ENCODE data around the gene PDGFD.

Gene PDGFD

DNA sequence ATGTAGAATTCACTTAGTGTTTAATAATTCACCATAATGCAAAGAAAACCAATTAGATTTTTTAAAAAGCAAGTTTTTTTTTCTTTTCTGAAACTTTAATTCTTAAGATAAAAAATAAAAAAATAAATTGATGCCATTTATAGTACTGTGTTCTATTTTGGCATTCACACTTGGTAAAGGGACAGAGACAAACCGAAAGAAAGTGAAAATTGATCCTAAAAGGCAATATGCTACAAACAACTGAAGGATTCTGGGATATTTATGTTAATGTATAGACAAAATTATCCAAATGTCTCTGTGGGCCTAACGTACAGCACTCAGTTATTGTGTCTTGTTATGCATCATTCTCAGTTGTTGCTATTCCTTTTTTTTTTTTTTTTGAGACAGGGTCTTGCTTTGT, 169.4 kb downstream of the PDGFD start:
- no peak for DNase-seq

DNA sequence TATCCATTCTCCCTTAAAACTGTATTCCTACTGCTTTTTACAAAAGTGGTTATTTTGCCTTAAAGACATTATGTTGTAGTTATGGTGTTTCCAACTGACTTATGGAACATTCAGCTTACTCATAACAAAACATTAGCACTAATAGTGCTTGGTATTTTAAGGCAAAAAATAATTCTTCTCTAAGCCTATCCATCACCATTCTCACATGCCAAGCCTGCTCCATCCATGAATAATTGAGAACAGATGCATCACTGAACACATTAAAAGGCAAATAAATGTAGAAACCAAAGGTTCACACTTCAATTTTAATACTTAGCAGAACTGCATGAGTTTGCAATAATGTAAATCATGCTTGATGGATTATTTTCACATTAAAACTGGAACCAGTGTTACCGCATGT, 169.9 kb downstream of the PDGFD start:
- DNase-seq = no peak

DNA sequence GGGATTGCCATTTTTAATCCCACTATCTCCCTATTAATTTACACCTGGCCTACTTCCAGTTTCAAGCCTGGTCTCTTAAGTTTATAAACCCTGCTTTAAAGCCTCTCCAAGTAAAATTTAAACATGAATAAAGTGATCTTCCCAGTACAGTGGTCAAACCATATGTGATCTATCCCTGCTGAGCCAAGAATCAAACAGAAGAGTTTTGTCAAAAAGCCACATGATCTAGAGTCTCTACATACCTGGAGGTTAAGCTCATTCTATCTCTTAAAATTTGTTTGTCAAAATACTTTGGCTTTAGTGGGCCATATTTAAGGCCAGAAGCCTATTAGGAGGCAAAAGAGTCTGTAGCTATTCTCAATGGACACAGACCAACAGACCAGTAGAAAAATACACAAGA, 170.4 kb downstream of the PDGFD start:
- DNase-seq = no peak

DNA sequence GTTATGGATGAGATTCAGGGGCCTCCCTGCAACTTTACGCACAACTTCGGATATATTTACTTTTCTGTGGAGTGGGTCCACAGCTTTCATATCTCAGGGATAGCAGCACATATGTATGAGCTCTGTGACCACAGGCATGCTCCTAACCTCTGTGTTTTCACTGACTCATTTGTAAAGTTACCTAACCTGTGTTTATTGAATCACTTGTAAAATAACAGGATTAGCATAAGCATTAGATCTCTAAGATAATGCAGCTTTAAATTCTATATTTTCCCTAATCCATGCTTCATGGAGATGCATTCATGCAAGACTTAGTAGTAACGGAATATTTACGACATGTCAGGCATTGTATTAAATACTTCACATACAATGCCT, 175.4 kb downstream of the PDGFD start:
- DNase-seq = no peak

DNA sequence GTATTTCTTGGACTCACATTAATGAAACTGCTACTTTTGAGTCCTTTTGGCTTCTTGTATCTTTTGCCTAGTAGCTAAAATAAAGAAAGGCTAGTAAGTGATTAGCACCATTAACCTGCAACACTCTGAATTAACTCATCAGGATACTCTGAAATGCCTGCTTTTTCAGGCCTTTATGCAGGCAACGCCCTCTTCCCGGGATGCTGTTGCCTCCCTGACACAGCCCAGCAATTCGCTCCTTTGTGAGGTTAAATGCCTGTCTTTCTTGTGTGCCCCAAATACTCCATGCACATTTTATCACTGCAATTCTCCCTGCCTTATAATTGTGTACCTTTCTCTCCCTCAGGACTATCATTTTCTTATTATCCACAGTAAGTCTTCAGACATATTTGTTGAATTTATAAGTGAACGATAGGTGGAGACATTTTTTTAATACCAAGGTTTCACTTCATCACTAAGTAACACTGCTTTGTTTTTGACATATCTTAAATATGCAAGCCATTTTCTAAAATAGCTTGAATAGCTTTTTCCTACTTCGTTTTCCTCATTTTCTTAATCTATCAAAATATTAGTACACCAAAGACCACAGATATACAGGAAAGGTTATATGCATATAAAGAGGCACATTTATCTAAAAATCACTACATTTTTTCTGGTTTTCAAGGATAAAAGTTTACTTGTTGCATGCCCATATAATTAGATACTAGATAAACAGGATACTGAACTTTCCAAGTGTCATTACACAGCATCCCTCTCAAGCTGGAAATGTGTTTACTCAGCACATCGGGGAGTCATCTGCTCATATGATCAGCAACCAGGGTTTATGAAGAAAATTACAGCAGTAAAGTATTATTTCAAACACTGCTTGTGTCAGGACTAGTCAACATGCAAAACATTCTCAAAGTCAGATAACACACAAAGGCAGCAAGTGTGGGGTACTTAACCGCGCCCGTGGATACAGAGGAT, 176.0 kb downstream of the PDGFD start:
- DNase-seq = no peak

DNA sequence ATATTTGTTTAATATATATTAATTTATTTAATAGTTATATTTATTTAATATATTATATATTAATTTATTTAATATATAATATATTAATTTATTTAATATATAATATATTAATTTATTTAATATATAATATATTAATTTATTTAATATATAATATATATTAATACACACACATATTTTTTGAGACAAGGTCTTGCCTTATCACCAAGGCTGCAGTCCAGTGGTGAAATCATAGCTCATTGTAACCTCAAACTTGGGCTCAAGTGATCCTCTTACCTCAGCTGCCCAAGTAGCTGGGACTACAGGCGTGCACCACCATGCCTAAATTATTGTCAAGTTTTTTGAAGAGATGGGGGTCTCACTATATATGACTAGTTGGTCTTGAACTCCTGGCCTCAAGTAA, 178.9 kb downstream of the PDGFD start:
- no peak for DNase-seq

DNA sequence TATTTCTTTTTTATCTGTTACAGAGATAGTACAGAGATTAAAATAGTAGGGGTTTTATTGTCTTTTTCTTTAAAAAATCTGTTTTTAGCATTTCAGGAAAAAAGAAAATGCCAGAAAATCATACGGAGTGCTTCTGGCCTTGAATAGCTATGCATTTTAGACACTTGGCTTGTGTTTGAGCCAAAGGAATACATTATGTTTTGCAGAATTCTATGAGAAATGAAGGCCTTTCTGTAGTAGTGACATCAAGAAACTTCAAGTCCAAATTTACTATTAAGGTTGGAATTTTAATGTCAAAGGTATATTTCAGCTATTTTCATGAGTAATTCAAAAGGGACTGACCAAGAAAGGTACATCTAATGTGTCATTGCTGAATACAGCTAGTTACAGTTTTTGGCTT, 183.8 kb downstream of the PDGFD start:
- DNase-seq = no peak

DNA sequence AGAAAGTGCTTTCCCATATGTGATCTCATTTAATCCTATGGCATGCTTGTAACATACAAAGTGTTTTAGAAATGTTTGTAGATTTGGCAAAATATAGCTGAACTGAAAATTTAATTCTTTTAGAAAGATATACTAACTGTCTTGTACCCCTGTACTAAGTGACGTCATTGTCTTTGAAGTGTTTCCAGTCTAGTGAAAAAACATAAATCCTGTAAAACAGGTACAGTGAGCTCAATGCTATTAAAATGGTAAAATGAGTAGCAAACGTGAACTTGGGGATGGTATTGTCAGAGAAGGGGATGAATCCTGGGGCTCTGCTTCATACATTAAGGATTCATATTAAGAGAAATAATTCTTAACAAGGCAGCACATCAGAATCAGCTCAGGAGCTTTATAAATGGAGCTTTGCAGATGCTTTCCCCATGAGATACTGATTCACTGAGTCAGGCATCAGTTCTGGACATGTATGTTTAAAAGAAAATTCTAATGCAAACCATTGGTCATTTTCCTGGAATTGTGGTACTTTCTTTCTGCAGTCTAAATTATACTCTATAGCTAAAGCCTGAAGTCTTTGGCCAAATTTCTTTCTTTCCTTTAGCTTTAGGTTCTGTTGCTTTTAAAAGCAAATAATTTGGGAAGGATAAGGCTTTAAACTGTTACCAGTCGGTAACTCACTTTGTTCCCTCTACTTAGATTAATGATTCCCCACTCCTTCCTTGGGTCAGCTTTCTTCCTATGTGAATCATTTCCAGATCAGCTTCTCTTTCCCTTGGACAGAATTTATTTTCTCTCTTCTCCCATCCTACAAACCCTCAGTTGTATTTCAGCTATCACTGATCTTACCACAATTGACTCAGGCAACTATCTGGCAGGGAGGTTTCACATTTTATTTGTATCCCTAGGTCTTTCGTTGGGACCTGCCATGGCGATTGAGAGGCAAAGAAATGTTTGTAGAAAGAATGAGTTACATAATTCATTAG, 185.0 kb downstream of the PDGFD start:
- DNase-seq = no peak

DNA sequence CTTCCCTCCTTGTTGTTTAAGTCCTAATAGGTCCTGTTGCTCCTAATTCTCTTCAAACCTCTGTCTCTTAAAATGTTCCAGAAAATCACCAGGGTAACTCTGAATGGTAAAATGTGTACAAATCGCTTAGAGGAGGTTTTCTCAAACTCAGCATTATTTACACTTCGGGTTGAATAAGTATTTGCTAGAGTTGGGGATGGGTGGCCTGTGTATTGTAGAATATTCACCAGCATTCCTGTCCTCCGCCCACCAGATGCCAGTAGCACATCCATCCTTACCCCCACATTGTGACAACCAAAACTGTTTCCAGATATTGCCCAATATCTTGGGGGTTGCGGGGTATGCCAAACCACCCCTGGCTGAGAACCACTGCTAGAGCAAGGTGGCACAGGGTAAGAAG, 191.9 kb downstream of the PDGFD start:
- DNase-seq = no peak

DNA sequence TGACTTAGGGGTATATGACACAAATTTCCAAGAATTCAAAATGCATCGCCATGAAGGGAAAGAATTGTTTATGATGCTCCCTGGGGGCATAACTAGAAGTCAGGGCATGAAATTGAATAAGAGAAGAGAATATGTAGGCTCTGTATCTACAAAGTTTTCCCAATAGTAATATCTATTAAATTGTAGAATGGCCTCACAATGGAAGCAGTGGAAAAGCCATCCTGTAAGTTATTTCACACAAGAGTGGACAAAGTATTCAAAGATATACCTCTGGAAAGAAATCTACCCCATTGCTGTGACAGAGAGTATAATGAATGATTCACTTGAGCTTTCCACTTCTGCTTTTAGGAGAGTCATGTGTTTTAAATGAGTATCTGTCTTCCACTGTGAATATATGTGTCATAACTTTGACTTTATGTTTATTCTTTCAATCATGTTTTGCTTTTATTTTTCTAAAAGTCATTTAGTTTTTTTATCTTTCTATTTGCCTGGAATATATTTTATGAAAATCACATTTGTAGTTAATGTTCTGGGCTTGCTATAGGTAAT, 193.2 kb downstream of the PDGFD start:
- DNase-seq = no peak

DNA sequence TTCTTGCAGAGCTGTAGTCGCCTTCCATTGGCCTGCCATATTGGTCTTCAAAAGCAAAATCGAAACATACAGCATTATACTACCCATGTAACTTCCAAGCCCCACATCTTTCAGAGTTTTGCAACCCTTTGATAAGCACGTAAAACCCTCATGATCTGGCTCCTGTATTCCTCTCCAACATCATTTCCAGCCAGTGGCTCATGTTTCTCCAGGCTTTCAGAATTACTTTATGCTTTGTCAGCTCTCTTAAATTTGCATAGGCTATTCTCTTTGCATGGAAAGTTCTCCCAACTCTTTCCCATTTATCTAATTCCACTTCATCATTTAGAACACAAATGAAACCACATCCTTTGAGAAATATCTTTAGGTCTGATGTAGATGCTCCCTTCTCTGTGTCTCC, 195.3 kb downstream of the PDGFD start:
- DNase-seq = no peak

DNA sequence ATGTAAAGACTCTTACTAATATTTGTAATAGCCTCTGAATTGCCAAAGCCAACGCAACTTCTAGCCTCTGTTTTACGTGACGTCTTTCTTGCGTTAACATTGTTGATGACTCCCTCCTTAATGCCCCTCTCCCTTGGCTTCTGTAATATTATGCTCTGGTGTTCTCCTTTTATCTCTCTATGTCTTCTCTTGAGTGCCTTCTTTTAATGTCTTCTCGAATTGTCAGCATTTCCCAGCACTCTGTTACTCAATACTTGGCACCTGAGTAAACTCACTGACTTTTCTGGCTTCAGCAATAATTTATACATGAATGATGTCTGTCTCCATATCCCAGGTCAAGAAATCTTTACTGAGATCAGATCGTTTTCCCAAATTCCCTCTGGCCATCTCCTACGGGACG, 196.0 kb downstream of the PDGFD start:
- no peak for DNase-seq

DNA sequence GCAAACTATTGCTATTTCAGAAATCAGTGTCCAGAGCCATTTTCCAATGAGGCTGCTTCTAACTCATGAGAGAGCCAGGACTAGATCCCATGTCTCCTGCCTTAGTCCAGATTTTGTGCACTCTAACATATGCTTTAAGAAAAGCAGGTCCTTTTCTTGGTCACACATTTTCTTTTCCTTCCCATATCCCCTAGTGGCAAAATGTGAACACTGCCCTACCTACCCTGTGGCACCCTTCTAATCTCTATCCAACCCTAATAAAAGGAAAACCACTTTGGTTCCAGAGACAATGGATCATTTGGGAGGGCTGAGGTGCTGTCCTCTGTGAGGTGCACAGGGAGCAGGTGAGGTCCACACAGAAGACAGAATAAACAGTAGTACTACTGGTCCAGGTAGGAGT, 199.6 kb downstream of the PDGFD start:
- no peak for DNase-seq

DNA sequence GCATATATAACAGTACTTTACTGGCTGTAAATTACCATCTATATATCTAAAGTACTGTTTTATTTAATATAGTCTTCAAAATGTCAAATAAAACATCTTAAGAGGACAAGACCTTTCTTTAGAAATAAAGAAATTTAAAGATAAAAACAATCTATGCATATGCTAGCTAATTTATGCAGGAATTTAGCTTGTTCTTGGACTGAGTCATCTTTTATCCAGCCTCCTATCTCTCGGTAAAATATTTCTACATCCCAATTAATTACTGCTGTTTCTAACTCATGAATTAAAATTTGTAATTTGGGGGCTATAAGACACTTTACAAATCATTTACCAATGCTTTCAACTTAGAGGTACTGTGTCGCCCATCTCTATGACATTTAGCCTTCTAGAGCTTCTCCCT, 200.3 kb downstream of the PDGFD start:
- DNase-seq = no peak

DNA sequence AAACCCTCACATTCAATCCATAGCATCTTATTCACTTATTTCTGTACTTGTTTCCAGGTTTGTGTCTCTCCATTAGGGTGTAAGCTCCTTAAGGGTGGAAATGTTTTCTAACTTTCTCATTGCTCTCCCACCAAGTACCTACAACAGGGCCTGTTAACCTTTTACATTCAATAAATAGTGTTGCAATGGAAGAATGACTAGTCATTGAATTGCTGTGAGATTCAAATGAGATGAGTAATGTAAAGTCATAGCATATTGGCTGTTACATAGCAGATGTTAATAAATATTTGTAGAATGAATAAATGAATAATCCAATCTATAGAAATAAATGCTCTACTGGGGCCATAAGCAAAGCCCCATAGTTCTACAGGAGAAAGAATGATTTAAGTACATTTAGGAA, 202.9 kb downstream of the PDGFD start:
- no peak for DNase-seq

DNA sequence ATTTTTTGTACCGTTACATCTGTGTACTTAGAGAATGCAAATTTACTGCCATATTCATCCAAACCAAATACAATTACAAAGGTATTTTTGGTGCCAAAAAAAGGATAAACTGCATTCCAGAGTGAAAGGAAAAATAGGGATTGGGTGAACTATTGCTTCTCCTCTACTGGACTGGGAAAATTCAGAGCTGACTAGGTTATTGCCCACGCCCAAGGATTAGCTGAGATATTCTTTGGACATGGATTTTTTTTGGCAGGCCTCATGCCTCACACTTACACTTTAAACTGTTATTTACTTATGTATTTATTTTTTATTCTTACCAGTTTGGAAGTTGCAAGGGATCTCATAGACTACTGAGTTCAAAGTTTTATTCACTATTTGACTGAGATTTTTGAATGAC, 203.8 kb downstream of the PDGFD start:
- no peak for DNase-seq

DNA sequence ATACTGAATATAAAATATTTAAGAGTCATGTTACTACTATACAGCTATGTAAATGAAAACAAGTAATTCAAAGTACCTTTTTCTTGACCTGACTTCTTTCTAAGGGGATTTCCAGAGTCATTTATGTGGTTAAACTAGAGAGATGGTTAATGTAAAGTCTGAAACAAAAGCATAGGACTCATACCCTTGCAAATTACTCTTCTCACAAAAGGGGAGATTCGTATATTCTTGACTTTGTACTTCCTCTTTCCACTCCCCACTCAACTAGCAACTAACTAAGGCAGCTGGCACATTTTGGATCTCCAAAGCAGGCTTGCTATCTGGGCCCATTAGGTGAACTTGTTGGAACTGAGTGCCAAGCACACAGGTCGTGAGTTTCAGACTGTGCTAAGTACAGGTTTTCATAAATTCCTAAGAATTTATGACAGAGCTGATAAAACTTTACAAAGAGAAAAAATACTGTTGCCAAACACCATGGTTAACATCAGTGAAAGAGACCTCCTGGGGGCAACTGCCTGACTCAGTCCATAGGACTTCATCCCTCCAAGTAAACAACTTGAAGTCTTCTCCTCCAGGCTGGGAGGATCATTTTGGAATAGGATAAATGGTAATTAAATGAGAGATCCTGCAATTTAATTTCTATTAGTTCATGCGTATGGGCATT, 204.5 kb downstream of the PDGFD start:
- DNase-seq = no peak

DNA sequence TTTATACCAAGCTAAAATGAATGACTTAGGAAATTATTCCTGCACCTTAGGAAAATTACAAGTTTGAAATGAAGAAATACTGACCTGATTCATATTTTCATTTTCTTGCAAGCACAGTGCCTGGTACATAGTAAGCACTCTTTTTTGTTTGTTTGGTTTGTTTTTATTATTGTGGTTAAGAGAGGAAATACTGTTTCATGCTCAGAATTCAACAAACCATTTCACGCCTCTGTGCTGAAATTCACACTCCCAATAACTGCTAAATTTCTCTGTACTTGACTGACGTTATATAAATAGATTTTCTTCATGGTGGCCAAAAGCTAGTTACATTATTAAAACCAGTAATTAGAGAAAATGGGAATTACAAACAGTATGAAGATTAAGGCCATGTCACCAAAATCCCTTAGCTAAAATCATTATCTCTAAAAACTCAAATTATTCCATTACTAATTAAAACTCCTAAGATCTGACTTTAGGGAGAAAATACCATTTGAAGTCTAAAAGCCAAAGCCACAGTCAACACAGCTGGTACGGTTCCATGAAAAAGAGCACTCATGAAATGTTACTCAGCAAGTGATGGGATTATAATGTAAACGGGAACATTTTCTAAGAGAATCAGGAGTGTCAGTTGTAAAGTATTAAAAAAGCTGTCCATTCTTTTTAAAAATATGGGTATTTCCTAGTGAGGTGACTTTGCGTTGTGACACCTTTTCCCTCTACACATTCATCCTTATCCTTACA, 205.3 kb downstream of the PDGFD start:
- no peak for DNase-seq

DNA sequence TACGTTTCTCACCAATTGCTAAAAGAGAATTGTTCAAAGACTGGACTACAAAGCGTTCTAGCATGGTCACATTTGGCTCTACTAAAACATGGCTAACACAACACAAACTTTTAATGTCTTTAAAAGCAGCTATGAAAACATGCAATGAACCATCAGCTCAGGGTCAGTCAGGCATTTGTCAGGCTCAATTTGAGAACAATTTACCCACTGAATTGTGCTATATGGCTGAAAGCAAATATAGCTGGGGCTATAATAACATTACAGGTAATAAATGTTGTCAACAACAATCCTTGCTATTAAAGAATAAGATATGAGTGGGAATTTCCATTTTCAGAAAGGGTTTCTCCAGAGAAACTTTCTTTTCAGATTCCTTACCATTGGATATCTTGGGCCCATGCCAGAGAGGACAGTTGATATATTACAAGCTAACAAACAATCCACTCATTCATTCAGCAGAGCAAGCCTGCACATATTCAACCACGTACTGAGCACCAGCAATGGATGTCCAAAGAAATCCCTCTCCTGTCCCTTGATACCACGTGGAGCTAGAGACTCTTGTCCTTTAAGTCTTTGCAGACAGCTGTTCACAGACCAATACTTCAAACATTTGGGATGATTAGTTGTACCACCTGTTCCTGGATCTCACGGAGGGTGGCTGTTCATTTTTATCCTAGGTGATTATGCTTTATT, 210.0 kb downstream of the PDGFD start:
- DNase-seq = no peak

DNA sequence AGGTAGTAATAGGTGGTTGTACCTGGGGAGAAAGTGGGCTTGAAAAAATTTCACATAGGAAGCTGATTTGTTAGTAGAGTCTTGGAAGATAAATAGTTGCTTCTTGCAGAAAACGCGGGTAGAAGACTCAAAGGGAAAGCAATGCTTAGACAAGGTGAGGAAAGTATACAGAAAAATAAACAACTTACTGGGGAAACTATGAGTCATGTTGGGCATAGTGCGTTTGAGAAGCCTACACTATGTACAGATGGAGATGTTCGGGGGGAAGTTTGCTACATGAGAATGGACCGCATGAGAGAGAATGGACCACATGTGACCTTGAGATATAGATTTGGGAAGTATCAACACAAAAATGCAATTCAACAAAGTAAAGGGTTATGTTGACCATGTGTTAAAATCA, 214.2 kb downstream of the PDGFD start:
- no peak for DNase-seq

DNA sequence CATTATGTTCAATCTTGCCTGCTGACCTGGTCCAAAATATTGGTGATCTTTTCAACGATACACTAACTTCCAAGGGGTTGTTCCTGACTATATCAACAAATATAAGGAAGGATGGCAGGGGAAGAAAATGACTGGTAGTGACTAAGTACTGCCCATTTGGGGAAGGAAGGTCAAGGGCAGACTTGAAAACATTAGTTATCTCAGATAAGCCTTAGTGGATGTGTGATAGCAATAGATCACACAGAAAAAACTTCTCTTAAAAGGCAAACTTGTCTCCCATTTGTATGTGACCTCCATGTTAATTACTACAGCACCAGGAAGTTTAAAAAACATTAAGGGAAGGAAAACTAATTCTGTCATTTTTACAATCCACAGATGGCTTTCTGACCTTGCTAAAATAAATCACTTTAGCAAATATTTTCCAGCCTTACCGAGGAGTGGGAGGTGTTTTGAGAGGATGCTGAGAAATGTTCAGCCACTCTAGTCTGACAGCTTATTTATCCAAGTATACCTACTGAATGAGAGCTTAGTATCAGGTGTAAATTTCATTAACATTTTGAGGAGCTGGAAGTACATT, 215.7 kb downstream of the PDGFD start:
- no peak for DNase-seq
